Panc1 (cell line): ENCODE data around the gene DHRSX.

ENCODE experiments used
- CTCF ChIP-seq: fragments of 450-650 bp; IDR thresholded peaks from 2 replicates; pipeline ENCODE4 v1.5.1; 2017; ENCODE audit warnings: mild to moderate bottlenecking
- POLR2AphosphoS5 ChIP-seq: IDR thresholded peaks from 2 replicates; pipeline ENCODE4 v1.6.1; 2012; ENCODE audit warnings: mild to moderate bottlenecking, low read depth, low read length, moderate library complexity

GRCh38 chrX:2458309-2458708 lies 42.5 kb downstream of the DHRSX start:
- TF ChIP-seq CTCF: no peak
- no peak for TF ChIP-seq POLR2AphosphoS5
